Loucy (cell line): ENCODE measurements around the gene CD82.

Experiments
- H2AFZ ChIP-seq: fragments of 200-600 bp; sonication (generic); 2 replicates; pipeline ENCODE4 v1.6.0; 2016; ENCODE audit warnings: antibody characterized with exemption, mild to moderate bottlenecking, low read length, moderate library complexity
- H3F3A ChIP-seq: fragments of 200-600 bp; 2 replicates; pipeline ENCODE4 v1.6.0; 2016; ENCODE audit warnings: antibody characterized with exemption, low read depth, mild to moderate bottlenecking
- H3K27me3 ChIP-seq: fragments of 200-600 bp; sonication (generic); 2 replicates; pipeline ENCODE4 v1.6.1; 2014; ENCODE audit warnings: low read length, mild to moderate bottlenecking; ENCODE audit not compliant: insufficient read depth, poor library complexity, severe bottlenecking
- H3K36me3 ChIP-seq: fragments of 200-600 bp; sonication (generic); 2 replicates; pipeline ENCODE4 v1.6.1; 2016; ENCODE audit warnings: low read length; ENCODE audit not compliant: insufficient read depth
- H3K4me1 ChIP-seq: fragments of 200-600 bp; sonication (generic); 2 replicates; pipeline ENCODE4 v1.5.1; 2014; ENCODE audit warnings: low read length, mild to moderate bottlenecking; ENCODE audit not compliant: insufficient read depth, poor library complexity, severe bottlenecking
- H3K4me2 ChIP-seq: fragments of 200-600 bp; sonication (generic); 2 replicates; pipeline ENCODE4 v1.6.0; 2014; ENCODE audit warnings: antibody characterized with exemption, low read length, low read depth, mild to moderate bottlenecking; ENCODE audit not compliant: poor library complexity, severe bottlenecking
- H3K4me3 ChIP-seq: fragments of 200-600 bp; sonication (generic); 2 replicates; pipeline ENCODE4 v1.5.1; 2014; ENCODE audit warnings: low read length, mild to moderate bottlenecking, mixed read lengths; ENCODE audit not compliant: poor library complexity, severe bottlenecking
- H3K79me2 ChIP-seq: fragments of 200-600 bp; sonication (generic); 2 replicates; pipeline ENCODE4 v1.6.1; 2014; ENCODE audit warnings: low read length; ENCODE audit not compliant: insufficient read depth
- H3K9ac ChIP-seq: fragments of 200-600 bp; sonication (generic); 2 replicates; pipeline ENCODE4 v1.6.0; 2014; ENCODE audit warnings: mild to moderate bottlenecking, low read depth, low read length, moderate library complexity; ENCODE audit not compliant: poor library complexity, severe bottlenecking
- H3K9me2 ChIP-seq: fragments of 200-600 bp; sonication (generic); replicated peaks from 2 replicates; pipeline ENCODE4 v1.6.1; 2016; ENCODE audit warnings: low read depth, low read length, mixed read lengths
- H3K9me3 ChIP-seq: fragments of 200-600 bp; sonication (generic); 2 replicates; pipeline ENCODE4 v1.6.1; 2014; ENCODE audit warnings: mild to moderate bottlenecking, antibody characterized with exemption, low read length, low read depth; ENCODE audit not compliant: insufficient read depth
- H4K20me1 ChIP-seq: fragments of 200-600 bp; sonication (generic); 2 replicates; pipeline ENCODE4 v1.6.0; 2014; ENCODE audit warnings: antibody characterized with exemption, low read length, mild to moderate bottlenecking; ENCODE audit not compliant: insufficient read depth, poor library complexity, severe bottlenecking
- EZH2phosphoT487 ChIP-seq: fragments of 200-600 bp; IDR thresholded peaks from 2 replicates; pipeline ENCODE4 v1.6.1; 2018; ENCODE audit warnings: antibody characterized with exemption, mild to moderate bottlenecking, moderate library complexity, borderline replicate concordance
- TF ChIP-seq, protein P1 (sequence below): fragments of 200-600 bp; sonication (generic); conservative IDR thresholded peaks from 2 replicates; pipeline ENCODE4 v1.5.1; 2014; ENCODE audit warnings: mild to moderate bottlenecking, antibody characterized with exemption, low read length

The CD82 gene

DNA sequence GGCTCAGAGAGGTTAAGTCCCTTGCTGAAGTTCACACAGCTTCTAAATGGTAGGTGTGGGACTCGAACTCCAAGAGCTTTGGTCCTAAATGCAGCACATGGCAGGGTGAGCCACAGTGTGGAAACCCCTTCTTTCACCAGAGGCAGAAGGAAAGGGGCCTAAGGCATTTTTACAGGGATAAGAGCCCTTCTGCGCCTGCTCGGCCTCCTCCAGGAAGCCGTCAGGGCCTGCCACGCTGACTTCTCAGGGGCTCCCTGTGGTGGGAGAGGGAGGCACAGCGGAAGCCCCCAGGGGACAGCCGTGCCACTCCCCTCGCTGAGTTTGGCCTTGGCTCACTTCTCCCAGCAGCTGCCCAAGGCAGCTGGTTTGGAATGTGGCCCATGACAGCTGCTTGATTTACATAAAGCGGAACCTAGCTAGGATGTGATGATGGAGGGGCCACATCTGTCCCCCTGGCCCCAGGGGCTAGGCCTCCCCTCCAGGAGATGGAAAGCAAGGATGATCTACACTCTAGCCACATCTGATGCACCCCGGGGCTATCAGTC, 35.4 kb downstream of the CD82 start:
- no peak for TF ChIP-seq EZH2phosphoT487
- TF ChIP-seq, protein P1, sequence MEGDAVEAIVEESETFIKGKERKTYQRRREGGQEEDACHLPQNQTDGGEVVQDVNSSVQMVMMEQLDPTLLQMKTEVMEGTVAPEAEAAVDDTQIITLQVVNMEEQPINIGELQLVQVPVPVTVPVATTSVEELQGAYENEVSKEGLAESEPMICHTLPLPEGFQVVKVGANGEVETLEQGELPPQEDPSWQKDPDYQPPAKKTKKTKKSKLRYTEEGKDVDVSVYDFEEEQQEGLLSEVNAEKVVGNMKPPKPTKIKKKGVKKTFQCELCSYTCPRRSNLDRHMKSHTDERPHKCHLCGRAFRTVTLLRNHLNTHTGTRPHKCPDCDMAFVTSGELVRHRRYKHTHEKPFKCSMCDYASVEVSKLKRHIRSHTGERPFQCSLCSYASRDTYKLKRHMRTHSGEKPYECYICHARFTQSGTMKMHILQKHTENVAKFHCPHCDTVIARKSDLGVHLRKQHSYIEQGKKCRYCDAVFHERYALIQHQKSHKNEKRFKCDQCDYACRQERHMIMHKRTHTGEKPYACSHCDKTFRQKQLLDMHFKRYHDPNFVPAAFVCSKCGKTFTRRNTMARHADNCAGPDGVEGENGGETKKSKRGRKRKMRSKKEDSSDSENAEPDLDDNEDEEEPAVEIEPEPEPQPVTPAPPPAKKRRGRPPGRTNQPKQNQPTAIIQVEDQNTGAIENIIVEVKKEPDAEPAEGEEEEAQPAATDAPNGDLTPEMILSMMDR, result no peak
- H3F3A ChIP-seq, result no peaks in the 10 kb centered on the region
- no peak overlapping the region for H2AFZ ChIP-seq
- H4K20me1 ChIP-seq, result peaks cover 35% of the 10 kb centered on the region
- H3K9ac ChIP-seq, result no peak overlapping the region
- no peak overlapping the region for H3K4me3 ChIP-seq
- no peaks in the 10 kb centered on the region for H3K9me3 ChIP-seq
- no peaks in the 10 kb centered on the region for H3K9me2 ChIP-seq
- peaks cover 35% of the 10 kb centered on the region; the same call in 1 of the 2 replicates for H3K79me2 ChIP-seq
- no peaks in the 10 kb centered on the region for H3K27me3 ChIP-seq
- H3K36me3 ChIP-seq, result peaks cover 90% of the 10 kb centered on the region
- no peak overlapping the region for H3K4me2 ChIP-seq
- H3K4me1 ChIP-seq, result peaks cover 21% of the 10 kb centered on the region

DNA sequence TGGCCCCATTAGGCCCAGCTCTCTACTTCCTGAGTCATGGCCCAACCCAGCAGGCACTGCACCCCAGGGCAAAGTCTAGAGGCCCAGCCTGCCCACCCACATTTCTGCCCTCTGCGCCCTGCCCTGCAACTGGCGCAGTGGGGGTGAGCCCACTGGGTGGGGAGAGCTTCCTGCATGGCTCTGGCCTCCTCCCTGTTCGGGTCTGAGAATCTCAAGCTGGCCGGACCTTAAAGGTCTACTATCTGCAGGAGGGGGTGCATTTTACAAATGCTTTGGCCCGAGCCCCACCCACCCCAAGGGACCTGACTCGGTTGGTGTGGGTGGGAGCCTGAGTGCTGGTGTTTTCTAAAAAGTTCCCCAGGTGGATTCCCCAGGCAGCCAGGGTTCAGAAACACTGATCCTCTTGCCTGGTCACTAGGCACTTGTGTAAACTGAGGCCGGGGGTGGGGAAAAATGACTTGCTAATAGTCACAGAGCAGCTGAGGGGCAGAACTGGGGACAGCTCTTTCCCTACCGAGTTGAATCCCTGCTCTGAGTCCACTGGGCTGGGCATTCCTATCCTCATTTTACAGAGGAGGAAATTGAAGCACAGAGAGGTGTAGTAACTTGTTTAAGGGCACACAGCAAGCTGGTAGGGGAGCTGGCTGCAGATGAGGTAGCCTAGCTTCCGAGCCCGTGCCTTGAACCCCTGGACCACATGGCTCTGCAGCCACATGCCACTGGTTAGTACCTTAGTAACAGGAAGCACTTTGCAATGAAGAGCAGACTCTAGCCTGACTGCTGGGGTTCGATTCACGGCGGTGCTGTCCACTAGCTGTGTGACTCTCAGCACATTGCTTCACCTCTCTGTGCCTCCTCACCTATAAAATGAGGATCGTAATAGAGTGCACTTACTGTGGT, 36.3 kb downstream of the CD82 start:
- H3K4me3 ChIP-seq, result no peak overlapping the region
- peaks cover 13% of the 10 kb centered on the region for H3K4me1 ChIP-seq
- no peaks in the 10 kb centered on the region for H3K27me3 ChIP-seq
- peaks cover 27% of the 10 kb centered on the region; the same call in 1 of the 2 replicates for H3K79me2 ChIP-seq
- peaks cover 28% of the 10 kb centered on the region for H4K20me1 ChIP-seq
- no peaks in the 10 kb centered on the region for H3K9me3 ChIP-seq
- no peaks in the 10 kb centered on the region for H3F3A ChIP-seq
- no peak for TF ChIP-seq EZH2phosphoT487
- TF ChIP-seq, protein P1, result no peak
- H3K9me2 ChIP-seq, result no peaks in the 10 kb centered on the region
- H3K9ac ChIP-seq, result no peak overlapping the region
- no peak overlapping the region for H3K4me2 ChIP-seq
- no peak overlapping the region for H2AFZ ChIP-seq
- peaks cover 96% of the 10 kb centered on the region for H3K36me3 ChIP-seq

DNA sequence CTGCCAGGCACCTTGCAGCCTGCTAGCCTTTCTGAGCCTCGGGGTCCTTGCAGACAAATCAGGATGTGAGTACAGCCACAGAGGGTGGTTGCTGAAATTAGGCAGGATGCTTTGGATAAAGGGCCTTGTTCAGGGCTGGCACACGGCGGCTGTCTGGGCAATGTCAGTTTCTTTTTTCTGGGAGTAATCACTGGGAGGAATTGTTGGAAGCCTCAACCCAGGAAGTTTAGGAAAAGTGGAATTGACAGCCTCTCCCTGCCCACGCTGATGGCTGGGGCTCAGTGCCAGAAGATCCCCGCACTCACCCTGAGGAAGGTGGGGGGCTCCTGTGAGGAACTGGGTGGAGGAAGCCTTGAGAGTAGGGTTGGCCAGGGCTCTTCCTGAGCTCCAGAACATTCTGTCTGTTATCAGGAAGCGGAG, 37.4 kb downstream of the CD82 start:
- Histone ChIP-seq H3K27me3 (no peaks in the 10 kb centered on the region), H3K79me2 (peaks cover 15% of the 10 kb centered on the region; the same call in 1 of the 2 replicates), H3F3A (no peaks in the 10 kb centered on the region), H3K4me1 (peaks cover 1% of the 10 kb centered on the region), H3K36me3 (peaks cover 96% of the 10 kb centered on the region), H3K9me3 (no peaks in the 10 kb centered on the region), H3K9ac (no peak overlapping the region), H3K9me2 (no peaks in the 10 kb centered on the region), H3K4me2 (no peak overlapping the region), H4K20me1 (peaks cover 22% of the 10 kb centered on the region), H3K4me3 (no peak overlapping the region), H2AFZ (no peak overlapping the region)
- TF ChIP-seq, protein P1, result no peak
- no peak for TF ChIP-seq EZH2phosphoT487
